GM19372 (cell line): Measurements from ENCODE around the gene CHURC1.

Source experiments
- ATAC-seq: cut with Tn5 transposase; IDR thresholded peaks from one replicate; pipeline ENCODE4 v1.9.1; 2021; ENCODE audit warnings: mild to moderate bottlenecking, low read depth, moderate library complexity; ENCODE audit not compliant: unreplicated experiment

Gene CHURC1

DNA sequence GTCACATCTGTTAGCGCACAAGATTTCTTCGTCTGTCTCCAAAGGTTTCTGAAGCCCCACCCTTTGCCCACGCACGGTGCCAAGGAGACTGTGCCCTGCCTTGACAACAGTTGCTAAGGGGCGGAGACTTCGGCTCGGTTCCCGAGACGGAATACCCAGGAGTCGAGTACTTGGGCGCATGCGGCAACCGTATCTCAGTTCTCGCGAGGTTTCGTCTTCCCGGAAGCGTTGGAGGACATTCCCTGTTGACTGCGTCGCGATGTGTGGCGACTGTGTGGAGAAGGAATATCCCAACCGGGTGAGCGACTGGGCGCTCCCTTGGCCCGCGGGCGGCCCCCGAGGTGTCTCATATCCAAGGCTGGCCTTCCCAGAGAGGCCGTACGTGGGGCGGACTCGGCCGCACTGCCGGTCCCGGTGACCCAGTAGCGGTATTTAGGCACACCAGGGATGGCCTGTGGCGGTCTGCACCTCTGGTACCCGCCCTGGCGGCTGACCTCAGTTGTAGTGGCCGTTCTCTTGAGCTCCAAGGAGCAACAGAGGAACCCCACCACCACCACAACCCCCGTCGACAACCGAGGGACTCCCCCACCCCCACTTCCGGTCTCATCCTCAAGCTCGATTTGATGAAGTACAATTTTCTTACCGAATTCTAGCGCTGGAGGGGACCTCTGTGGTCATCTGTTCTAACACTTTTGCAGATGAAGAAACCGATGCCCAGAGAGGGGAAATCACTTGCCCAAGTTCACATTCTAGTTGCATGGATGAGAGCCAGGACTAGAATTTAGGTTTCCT is at the start of gene CHURC1:
TSS of gene CHURC1 (plus strand) at position 219 of the 792 bp plus-strand sequence. CDS start at position 260, 41 bp downstream.
- peak; percentile 95 for ATAC-seq

DNA sequence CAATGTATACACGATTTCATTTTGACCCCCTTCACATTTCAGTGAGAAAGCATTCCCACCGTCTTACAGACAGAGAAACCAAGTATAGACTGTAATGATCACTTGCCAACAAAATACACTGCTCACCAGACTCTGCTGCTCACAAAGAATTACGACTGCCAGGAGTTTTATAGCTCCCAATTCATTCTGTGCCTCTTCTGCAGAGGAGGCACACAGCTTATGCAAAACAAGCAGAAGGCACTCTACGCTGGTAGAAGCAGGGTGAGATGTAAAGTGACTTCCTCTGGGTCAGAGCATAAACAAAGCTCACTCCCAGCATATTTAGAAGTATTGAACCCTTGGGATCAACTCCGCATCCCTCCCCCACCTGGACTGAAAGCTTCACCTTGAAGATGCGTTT is 49.1 kb upstream of the CHURC1 start:
- no peak for ATAC-seq

GRCh38 chr14:64865992-64866391 is 48.3 kb upstream of the CHURC1 start:
- no peak for ATAC-seq

DNA sequence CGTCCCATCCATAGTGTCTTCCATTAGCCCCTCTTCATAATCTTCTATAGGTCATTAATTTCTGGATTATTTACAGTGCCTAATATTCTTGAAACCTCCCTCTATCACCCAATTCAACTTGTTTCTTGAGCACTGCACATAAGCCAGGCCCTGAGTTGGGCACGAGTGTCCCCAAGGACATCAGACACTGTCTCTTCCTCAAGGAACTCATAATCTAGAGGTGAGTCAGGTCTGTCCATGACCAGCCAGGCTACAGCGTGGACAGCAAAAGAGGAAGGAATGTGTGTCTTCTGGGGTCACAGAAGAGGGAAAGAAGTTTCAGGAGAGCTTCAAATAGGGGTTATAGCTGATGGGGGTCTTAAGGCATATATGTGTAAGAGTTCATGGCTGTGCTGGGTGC is 47.1 kb upstream of the CHURC1 start:
- no peak for ATAC-seq

GRCh38 chr14:64868379-64868778 is 45.9 kb upstream of the CHURC1 start:
- no peak for ATAC-seq

GRCh38 chr14:64868841-64869240 is 45.4 kb upstream of the CHURC1 start:
- ATAC-seq, result no peak

DNA sequence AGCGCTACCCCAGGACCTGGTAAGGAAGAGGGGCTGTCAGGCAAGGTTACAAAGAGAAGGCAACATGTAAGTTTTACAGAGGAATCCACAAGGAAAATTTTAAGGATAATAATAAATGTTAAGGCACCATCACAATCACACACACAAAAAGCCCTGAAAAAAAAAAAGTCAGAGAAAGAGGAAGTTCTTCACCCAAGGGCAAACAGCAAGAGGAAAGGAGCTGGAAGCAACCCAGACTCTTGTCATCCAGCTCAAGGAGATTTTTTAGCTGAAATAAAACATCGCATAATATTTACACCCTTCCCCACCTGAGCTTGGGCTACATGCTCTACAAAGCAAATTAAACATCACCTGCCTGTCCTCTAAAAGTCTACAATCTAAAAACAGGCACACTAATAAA is 44.1 kb upstream of the CHURC1 start:
- no peak for ATAC-seq

DNA sequence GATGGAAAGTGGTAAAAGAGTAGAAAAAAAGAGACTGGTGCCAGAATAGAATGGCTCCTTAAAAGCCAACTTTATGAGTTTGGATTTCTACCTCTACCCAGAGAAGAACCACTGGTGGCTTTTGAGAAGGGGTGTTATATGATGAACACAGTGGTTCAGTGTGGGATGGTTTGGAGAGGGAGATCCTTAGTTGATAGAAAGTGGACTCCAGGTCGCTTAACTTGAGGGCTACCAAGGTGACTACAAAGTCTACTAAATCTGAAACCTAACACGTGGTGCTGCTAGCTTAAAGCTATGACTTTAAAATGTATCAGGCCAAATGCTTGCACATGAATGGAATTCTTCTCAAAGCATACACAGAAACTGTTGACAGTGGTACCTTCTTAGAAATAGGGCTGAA is 42.9 kb upstream of the CHURC1 start:
- ATAC-seq, result no peak

DNA sequence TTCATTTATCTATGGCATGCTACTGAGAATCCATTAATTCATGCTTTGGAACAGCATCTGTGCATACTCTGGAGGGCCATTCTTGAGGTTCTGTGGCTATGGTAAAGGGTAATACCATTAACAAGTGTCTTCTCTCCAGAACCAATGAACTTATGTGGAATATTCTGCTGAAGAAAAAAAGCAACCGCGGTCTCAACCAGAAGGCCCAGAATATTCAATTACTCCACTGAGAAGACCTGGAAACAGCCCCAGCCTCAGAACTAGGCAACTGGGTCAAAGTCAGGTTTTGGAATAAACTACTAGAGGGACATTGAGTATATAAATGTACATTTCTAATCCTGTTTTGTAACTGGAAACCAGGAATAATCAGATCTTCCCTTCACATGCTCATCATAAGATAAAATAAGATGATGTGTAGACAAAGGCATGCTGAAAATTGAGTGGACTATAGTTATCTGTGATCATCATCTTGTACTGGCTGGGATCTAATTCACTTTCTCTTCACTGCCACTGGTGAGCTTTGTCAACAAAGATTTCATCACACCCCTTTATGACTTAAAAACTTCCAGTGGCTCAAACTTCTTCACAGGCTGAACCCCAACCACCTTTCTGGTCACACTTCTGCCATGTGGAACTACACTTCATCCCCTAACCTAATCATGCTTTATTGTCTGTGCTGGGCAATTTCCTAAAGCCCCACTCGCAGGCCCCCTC is 40.6 kb upstream of the CHURC1 start:
- no peak for ATAC-seq

GRCh38 chr14:64875350-64875749 is 38.9 kb upstream of the CHURC1 start:
- no peak for ATAC-seq

DNA sequence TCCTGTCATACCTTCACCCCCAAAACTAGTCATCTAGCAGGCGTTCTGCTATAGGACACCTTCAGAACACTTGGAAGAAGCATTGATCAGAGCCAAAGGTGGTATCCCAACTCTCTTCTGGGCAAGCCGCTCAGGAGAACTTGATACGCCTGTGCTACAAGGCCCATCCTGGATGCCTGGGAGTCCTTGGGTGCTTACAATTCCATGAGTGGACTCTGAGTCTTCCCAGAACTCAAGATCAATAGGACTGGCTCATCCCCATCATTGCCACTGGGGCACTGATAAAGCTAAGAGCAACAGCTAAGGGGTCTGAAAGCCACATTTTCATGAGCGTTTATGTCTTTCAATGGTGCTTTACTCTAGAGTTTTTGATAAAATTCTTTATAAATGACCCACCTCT is 36.4 kb upstream of the CHURC1 start:
- no peak for ATAC-seq

GRCh38 chr14:64878837-64879634 is 35.2 kb upstream of the CHURC1 start:
- ATAC-seq, result no peak

DNA sequence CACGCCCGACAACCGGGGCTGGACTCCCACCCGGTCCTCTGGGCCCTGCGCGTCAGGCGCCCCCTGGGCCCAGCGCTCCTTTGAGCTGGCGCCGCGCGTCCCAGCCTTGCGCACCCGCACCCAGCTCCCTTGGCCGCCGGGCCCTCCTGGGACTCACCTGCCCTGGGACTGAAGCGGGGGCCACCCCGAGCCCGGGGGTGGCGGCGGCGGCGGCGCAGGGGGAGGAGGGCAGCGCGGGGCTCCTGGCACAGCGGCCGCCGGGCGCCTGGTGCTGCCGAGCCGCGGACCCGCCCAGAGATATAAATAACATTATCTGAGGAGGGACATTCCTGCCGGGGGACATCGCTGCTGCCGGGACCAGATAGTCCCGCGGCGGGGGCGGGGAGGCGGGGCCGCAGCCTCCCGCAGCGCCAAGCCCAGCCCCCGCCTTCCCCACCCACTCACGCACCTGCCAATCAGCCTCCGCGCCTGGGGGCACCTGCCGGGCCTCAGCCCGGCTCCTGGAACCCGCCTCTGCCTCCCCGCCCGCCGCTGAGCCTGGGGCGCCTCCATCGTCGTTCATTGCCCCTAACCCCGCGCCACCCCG is 34.5 kb upstream of the CHURC1 start, which contains the start of gene SPTB:
TSS of gene SPTB (minus strand) at position 273 of the 586 bp plus-strand sequence. CDS start 56,813 bp downstream, outside the sequence.
- no peak for ATAC-seq

GRCh38 chr14:64880221-64881121 is 33.8 kb upstream of the CHURC1 start:
- ATAC-seq, result no peak

- no peak for ATAC-seq
Measured at GRCh38 chr14:64885559-64885958, 28.7 kb upstream of the CHURC1 start.

DNA sequence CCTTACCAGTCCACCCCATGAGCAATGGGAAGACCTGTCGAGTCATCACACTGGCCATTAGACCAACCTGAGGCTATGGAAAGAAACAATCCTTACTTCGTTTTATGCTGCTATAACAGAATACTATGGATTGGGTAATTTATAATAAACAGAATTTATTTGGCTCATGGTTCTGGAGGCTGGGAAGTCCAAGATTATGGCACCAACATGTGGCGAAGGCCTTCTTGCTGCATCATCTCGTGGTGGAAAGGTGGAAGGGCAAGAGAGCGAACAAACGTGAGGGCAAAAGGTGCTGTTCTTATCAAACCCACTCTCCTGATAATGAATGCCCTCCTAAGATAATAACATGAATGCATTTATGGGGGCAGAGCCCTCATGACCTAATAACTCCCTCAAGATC is 24.9 kb upstream of the CHURC1 start:
- ATAC-seq, result no peak

DNA sequence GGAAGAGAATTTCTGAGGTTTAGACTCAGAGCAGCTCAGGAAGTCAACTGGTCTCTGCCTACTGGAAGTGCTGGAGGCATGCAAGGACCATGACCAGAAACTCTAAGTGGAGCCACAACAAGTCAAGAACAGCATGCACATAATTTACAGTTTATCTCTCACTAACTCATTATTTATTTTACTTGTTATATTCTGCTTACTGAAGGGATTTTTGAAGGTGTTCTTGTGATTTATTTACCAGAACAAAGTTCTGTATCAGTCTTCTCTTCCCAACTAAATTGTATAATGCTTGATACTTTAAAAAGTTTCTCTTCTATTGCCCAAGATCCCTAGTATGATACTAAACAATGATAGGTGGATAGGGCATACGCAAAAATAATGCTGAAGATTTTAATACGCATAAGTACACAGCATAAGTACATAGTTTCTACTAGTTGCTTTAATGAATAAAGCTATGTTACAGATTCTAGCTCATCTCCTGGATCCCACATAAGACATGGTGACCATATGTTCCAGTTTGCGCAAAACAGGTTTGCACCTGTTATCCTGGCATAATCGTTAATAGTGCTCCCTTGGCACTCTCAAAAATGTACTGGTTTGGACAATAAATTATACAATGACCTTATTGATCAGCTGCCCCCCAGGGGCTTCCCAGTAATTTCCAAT is 22.9 kb upstream of the CHURC1 start:
- no peak for ATAC-seq

DNA sequence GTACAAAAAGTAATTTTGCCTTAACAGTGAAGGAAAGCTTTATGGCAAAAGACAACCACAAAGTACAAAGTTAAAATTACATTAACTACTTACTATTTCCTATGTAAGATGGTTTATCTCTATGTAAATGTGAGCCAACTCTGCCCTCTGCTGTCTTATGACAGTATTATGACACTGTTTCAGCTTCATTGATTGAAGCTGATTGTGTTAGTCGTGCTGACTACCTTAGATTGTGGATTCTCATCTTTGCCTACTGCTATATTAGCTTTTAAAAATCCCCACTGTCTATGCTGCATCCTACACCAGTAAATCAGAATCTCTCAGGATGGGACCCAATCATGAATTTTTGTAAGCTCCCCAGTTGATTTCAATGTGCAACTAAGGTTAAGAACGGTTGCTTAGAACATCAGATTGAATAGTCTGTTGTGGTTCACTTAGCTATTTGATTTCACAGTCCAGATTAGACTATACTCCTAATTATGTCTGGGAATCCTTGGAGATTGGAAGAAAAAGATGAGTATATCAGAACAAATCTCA is 22.3 kb upstream of the CHURC1 start:
- ATAC-seq, result no peak

DNA sequence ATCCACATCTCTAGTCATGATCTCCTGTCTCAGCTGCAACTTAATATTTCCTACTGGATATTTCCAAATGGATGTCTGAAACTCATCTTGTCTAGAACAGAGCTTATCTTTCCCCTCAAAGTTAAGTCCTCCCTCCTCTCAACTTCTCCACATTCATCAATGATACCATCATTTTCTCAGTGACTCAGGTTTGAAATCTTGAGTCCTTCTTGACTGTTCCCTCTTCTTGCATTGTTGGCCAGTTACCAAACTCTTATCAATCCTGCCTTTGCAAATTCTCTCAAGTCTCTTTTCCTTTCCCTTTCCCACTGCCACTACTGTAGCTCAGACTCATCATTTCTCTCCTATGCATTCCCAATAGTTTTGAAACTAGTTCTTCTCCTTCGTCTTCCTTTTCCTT is 14.3 kb upstream of the CHURC1 start:
- no peak for ATAC-seq
